ENCODE data around the gene TEKT5.
"Not testable (repeated sequence)": the region's sequence is repeated elsewhere in the genome, so short reads cannot be mapped to it uniquely, and the experiment has no call there.

DNA sequence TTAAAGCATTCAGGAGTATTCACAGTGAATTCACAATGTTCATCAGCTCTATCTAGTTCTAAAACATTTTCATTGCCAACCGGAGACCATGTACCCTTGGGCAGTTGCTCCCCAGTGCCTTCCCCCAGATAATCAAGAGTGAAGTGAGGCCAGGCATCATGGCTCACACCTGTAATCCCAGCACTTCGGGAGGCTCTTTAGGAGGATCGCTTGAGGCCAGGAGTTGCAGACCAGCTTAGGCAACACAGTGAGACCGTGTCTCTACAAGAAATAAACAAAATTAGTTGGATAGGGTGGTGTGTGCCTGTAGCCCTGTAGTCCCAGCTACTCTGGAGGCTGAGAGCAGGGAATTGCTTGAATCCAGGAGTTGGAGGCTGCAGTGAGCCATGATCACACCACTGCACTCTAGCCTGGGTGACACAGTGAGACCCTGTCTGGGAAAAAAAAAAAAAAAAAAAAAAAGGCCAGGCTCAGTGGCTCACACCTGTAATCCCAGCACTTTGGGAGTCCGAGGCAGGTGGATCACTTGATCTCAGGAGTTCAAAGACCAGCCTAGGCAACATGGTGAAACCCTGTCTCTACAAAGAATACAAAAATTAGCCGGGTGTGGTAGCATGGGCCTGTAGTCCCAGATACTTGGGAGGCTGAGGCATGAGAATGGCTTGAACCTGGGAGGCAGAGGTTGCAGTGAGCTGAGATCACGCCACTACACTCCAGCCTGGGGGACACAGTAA, 73.3 kb downstream of the TEKT5 start:
- TF ChIP-seq, protein P1, sequence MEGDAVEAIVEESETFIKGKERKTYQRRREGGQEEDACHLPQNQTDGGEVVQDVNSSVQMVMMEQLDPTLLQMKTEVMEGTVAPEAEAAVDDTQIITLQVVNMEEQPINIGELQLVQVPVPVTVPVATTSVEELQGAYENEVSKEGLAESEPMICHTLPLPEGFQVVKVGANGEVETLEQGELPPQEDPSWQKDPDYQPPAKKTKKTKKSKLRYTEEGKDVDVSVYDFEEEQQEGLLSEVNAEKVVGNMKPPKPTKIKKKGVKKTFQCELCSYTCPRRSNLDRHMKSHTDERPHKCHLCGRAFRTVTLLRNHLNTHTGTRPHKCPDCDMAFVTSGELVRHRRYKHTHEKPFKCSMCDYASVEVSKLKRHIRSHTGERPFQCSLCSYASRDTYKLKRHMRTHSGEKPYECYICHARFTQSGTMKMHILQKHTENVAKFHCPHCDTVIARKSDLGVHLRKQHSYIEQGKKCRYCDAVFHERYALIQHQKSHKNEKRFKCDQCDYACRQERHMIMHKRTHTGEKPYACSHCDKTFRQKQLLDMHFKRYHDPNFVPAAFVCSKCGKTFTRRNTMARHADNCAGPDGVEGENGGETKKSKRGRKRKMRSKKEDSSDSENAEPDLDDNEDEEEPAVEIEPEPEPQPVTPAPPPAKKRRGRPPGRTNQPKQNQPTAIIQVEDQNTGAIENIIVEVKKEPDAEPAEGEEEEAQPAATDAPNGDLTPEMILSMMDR (conservative IDR thresholded peaks at IDR 0.05; ENCODE audit: low read depth, low read length): not testable (repeated sequence)
- TF ChIP-seq EZH2 (IDR thresholded peaks at IDR 0.05; ENCODE audit: borderline replicate concordance, low read depth, low read length, poor library complexity, severe bottlenecking): not testable (repeated sequence)

Data from A673 (cell line).